GM21360 (cell line): ENCODE measurements around the gene GNA14.
"Not testable (repeated sequence)": the region's sequence is repeated elsewhere in the genome, so short reads cannot be mapped to it uniquely, and the experiment has no call there.

Experiments used
- ATAC-seq: cut with Tn5 transposase; IDR thresholded peaks from one replicate; pipeline ENCODE4 v1.9.1; 2021; ENCODE audit warnings: mild to moderate bottlenecking, moderate library complexity; ENCODE audit not compliant: unreplicated experiment

The GNA14 gene

GRCh38 chr9:77648234-77649108 is at the start of gene GNA14:
TSS of gene GNA14 (minus strand) at chr9:77648322. CDS start at chr9:77647793, 529 bp downstream.
- ATAC-seq: no peak

- no peak for ATAC-seq
Measured at GRCh38 chr9:77697238-77697984, 49.3 kb upstream of the GNA14 start.

GRCh38 chr9:77690723-77691122 is 42.6 kb upstream of the GNA14 start:
- ATAC-seq: not testable (repeated sequence)

- ATAC-seq: not testable (repeated sequence)
Measured at GRCh38 chr9:77690119-77690518, 42.0 kb upstream of the GNA14 start.

- not testable (repeated sequence) for ATAC-seq
Measured at GRCh38 chr9:77687737-77688136, 39.6 kb upstream of the GNA14 start.

- no peak for ATAC-seq
Measured at GRCh38 chr9:77680581-77680980, 32.5 kb upstream of the GNA14 start.

- ATAC-seq: no peak
Measured at GRCh38 chr9:77679661-77680368, 31.7 kb upstream of the GNA14 start.

GRCh38 chr9:77679088-77679487 is 31.0 kb upstream of the GNA14 start:
- no peak for ATAC-seq

GRCh38 chr9:77677957-77678535 is 29.9 kb upstream of the GNA14 start:
- ATAC-seq: no peak

- ATAC-seq: no peak
Measured at GRCh38 chr9:77677397-77677796, 29.3 kb upstream of the GNA14 start.

- ATAC-seq: no peak
Measured at GRCh38 chr9:77673941-77674791, 26.0 kb upstream of the GNA14 start.

- no peak for ATAC-seq
Measured at GRCh38 chr9:77672183-77672582, 24.1 kb upstream of the GNA14 start.

GRCh38 chr9:77667151-77667550 is 19.0 kb upstream of the GNA14 start:
- ATAC-seq: no peak

- ATAC-seq: no peak
Measured at GRCh38 chr9:77663754-77664153, 15.6 kb upstream of the GNA14 start.

- no peak for ATAC-seq
Measured at GRCh38 chr9:77661566-77662085, 13.5 kb upstream of the GNA14 start.

- no peak for ATAC-seq
Measured at GRCh38 chr9:77659926-77660325, 11.8 kb upstream of the GNA14 start.

GRCh38 chr9:77651203-77651602 is 3.1 kb upstream of the GNA14 start:
- ATAC-seq: no peak

- no peak for ATAC-seq
Measured at GRCh38 chr9:77649109-77649812, 1.1 kb upstream of the GNA14 start.
